Chondrocyte (in vitro differentiated cells): ENCODE data around the gene HYCC2. TPM values are rescaled to one million over a fixed set of nuclear protein-coding genes. Genes with fewer than 3 reads are reported as not detected.
A peak's percentile ranks its signal among the peaks of the same experiment; 100 is the strongest.
"Not testable (repeated sequence)": the region's sequence is repeated elsewhere in the genome, so short reads cannot be mapped to it uniquely, and the experiment has no call there.

Source experiments
- DNase-seq: peaks from one replicate; pipeline ENCODE4 v3.0.0; 2021; ENCODE audit warnings: mixed read lengths, low spot score
- H3K27ac Mint-ChIP-seq: one replicate; pipeline ENCODE4 v1.8.0; 2021; ENCODE audit warnings: mild to moderate bottlenecking, moderate library complexity, mixed read lengths; ENCODE audit not compliant: unreplicated experiment
- H3K27me3 Mint-ChIP-seq: 2 replicates; pipeline ENCODE4 v1.8.0; 2021; ENCODE audit warnings: low read depth, mixed read lengths
- H3K36me3 Mint-ChIP-seq: 2 replicates; pipeline ENCODE4 v1.8.0; 2021; ENCODE audit warnings: low read depth, mixed read lengths
- H3K4me1 Mint-ChIP-seq: 2 replicates; pipeline ENCODE4 v1.8.0; 2021; ENCODE audit warnings: low read depth, mild to moderate bottlenecking, mixed read lengths
- H3K4me3 Mint-ChIP-seq: one replicate; pipeline ENCODE4 v1.8.0; 2021; ENCODE audit warnings: mild to moderate bottlenecking, moderate library complexity, mixed read lengths; ENCODE audit not compliant: unreplicated experiment
- H3K9me3 Mint-ChIP-seq: 2 replicates; pipeline ENCODE4 v1.8.0; 2021; ENCODE audit warnings: low read depth, mixed read lengths
- long read RNA-seq: library from polyadenylated mRNA; stranded (forward); transcript quantifications from one replicate; pipeline ENCODE4 v2.0.0, GENCODE V29; 2021
- total RNA-seq: library from RNA; stranded (reverse); gene quantifications from 3 replicates; pipeline ENCODE4 v1.2.1, GENCODE V29; 2021
- TF ChIP-seq, protein P1 (sequence below): fragments of 200-600 bp; sonication (generic); IDR thresholded peaks from 2 replicates; pipeline ENCODE4 v1.5.0; 2021; ENCODE audit warnings: antibody characterized with exemption, mild to moderate bottlenecking, moderate library complexity

The HYCC2 gene
- total RNA-seq = 12.0 to 18.0 TPM (median 13.4 TPM) in 3 replicates
- long read RNA-seq, full-length matches to known transcripts = 1 of 9 reads
- long read RNA-seq, partial matches to known transcripts = 2 of 9 reads
- long read RNA-seq, other reads (novel, unspliced or antisense) = 6 of 9 reads

DNA sequence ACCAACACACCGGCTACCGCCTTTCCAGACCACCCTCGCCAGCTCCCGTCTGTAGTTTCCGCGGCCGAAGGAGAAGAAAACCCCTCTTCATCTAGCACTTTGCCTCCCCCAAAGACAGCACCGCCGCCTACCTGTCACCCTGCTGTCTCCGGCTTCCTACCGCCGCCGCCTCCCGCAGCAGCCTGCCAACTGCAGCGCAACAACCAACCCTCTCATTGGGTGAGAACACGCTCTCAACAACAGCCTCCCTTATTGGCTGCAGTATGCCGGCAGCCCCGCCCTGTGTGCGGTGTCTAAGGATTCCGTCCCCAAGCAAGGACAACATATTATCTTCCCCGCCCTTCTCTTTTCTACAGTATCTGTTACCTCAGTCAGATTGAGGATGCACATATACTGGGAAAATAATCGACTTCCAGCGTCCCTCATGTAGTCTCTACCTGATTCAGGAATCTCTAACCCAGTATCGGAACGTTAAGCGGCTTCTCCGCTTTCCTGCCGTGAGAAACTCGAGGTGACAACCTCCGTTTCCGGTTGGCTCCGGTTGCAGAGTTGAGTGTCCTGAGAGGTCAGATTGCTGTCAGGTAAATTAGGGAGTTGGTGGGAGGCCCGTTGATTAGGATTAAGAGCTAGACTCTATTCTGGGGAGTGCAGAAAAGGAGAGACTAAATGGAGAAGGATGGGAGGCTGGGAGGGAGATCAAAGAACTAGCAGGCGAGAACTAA lies at the start of gene HYCC2, which contains the start of gene NDUFB3:
HYCC2 (minus strand) TSS at position 193 of the 722 bp plus-strand sequence. CDS start 47,662 bp downstream, outside the sequence.
NDUFB3 (plus strand) TSS at position 523 of the 722 bp plus-strand sequence. CDS start 6,882 bp downstream, outside the sequence.
- Mint-ChIP-seq H3K4me3 (peak within 1 kb of the TSS; percentile 89), H3K36me3 (no peaks in the 10 kb centered on the region), H3K4me1 (peaks cover 50% of the 10 kb centered on the region), H3K27ac (peak within 1 kb of the TSS; percentile 97), H3K27me3 (no peaks in the 10 kb centered on the region), H3K9me3 (no peaks in the 10 kb centered on the region)
- TF ChIP-seq, protein P1, sequence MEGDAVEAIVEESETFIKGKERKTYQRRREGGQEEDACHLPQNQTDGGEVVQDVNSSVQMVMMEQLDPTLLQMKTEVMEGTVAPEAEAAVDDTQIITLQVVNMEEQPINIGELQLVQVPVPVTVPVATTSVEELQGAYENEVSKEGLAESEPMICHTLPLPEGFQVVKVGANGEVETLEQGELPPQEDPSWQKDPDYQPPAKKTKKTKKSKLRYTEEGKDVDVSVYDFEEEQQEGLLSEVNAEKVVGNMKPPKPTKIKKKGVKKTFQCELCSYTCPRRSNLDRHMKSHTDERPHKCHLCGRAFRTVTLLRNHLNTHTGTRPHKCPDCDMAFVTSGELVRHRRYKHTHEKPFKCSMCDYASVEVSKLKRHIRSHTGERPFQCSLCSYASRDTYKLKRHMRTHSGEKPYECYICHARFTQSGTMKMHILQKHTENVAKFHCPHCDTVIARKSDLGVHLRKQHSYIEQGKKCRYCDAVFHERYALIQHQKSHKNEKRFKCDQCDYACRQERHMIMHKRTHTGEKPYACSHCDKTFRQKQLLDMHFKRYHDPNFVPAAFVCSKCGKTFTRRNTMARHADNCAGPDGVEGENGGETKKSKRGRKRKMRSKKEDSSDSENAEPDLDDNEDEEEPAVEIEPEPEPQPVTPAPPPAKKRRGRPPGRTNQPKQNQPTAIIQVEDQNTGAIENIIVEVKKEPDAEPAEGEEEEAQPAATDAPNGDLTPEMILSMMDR = peak; percentile 62
- peak; percentile 93 for DNase-seq

DNA sequence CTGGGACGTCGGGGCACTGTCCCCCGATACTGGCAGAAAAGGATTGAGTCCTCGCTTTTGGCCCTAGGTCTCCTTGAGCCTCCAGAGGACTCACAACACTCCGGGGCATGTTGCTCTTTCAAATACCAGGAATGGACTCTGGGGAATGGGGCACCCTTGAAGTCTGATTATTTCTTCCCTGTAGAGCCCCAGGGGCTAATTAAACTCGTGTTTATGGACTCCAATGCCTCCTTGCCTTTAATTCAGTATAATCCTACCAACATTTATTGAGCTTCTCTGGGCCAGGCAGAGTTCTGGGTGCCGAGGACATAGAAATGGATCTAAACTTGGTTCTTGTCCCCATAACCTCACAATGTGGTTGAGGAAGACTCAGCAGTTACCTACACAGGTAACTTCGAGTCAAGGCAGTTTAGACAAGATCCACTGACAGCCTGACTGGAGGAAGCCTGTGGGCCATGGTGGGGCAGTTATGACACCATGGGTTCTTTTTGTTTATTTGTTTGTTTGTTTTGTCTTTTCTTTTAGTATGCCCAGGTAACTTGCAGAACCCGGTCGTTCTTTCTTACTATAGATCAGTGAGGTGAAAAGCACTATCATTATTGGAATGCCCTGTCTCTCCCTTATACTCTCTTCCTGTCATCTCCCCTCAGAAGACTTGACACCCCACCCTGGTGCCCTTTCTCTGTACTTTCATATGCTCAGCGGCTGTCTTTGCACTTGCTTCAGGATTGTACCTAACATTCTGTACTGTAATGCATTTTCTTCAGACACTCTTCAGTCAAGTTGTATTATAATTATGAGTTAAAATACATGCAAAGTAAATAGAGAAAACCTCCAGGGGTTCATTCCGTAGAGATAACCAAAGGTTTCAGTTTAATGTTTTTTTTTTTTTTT lies 47.7 kb upstream of the HYCC2 start:
- DNase-seq = no peak
- Mint-ChIP-seq H3K36me3 (no peaks in the 10 kb centered on the region), H3K27me3 (no peaks in the 10 kb centered on the region), H3K4me1 (peaks cover 38% of the 10 kb centered on the region), H3K4me3 (peak overlapping the region; percentile 92), H3K27ac (peak overlapping the region; percentile 97), H3K9me3 (no peaks in the 10 kb centered on the region)
- TF ChIP-seq, protein P1 = no peak

DNA sequence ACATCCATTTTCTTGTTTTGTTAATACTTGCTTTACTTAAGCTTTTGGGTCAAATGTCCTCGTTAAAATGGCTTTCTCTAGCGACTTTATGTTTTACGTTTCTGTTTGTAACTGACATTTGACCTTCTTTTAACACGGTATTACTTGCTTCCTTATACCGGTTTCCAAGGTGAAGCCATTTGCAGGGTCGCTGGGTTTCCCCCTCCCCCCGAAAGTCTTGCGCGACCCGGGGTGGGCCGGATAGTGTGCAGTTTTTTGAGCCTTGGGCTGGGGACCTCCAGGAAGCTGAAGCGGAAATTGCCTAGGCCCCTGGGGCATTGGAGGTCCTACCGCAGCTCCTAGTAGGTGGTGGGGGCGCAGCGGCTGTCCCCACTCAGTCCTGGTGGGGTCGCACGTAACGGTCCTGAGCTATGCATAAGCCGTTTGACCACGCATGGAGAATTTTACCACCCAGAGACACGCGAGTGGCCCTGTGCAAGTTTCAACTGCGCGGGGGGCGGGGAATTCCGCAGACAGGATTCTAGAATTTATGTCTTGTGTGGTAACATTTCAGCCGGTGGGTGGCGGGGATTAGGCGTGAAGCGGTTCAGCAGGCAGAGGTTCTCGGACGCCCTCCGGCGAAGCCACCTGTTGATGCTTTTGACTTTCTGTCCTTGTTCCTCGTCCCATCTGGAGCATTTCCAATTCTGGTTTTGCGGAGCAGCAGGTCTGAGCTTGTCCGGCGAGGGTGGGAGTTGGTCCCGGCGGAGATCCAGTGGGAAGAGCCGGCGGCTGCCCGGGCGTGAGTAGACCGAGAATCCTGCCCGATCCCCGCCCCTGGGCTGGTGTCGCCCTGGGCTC lies 46.9 kb upstream of the HYCC2 start:
- peaks cover 32% of the 10 kb centered on the region for H3K4me1 Mint-ChIP-seq
- H3K36me3 Mint-ChIP-seq = no peaks in the 10 kb centered on the region
- no peak for DNase-seq
- H3K9me3 Mint-ChIP-seq = no peaks in the 10 kb centered on the region
- peak overlapping the region; percentile 92 for H3K4me3 Mint-ChIP-seq
- no peaks in the 10 kb centered on the region for H3K27me3 Mint-ChIP-seq
- peak overlapping the region; percentile 97 for H3K27ac Mint-ChIP-seq
- TF ChIP-seq, protein P1 = peak; percentile 75

DNA sequence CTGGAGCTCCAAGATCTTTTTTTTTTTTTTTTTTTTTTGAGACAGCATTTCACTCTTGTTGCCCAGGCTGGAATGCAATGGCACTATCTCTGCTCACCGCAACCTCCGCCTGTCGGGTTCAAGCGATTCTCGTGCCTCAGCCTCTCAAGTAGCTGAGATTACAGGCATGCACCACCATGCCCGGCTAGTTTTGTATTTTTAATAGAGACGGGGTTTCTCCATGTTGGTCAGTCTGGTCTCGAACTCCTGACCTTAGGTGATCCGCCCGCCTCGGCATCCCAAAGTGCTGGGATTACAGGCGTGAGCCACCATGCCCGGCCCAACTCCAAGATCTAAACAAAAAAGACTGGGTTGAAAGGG lies 46.2 kb upstream of the HYCC2 start:
- H3K27me3 Mint-ChIP-seq, H3K9me3 Mint-ChIP-seq, DNase-seq, H3K36me3 Mint-ChIP-seq: not testable (repeated sequence)
- Mint-ChIP-seq H3K4me1 (peaks cover 32% of the 10 kb centered on the region), H3K27ac (peak overlapping the region; percentile 97), H3K4me3 (peak overlapping the region; percentile 92)

DNA sequence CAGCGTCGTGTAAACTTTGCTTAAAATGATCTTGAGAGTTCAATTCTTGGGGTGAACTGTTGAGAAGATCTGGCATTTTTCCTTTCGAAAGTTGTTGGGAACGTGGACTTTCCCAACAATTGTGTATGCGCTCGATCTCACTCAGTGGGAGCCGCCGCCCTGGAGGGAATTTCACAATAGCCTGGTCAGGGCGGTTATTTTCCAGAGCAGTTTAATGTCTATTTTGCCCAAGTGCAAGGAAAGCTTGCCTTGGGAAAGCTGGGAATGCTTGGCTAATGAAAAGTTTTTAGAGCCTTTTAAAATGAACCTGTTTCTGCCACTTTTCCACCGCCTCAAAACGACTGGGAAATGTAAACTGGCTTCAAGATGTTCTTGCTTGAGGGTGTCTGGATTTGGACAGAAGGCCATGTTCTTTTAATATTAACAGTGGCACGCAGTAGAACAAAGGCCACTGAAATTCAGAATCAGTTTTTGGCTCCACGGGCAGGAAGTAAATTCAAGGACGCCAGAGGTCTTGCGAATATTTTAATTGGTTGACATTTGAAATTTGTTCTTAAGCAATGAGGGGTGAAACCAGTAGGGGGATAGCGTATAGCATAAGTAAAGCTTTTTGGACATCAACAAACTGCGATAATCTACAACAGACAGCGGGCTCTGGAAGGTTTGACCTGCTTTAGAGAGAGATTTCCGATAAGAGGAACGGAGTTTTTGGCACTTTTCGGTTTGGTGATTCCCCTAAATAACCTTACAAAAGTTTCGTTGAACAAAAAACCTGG lies 45.7 kb upstream of the HYCC2 start:
- peak overlapping the region; percentile 97 for H3K27ac Mint-ChIP-seq
- H3K36me3 Mint-ChIP-seq = no peaks in the 10 kb centered on the region
- no peaks in the 10 kb centered on the region for H3K9me3 Mint-ChIP-seq
- H3K27me3 Mint-ChIP-seq = no peaks in the 10 kb centered on the region
- H3K4me3 Mint-ChIP-seq = peak overlapping the region; percentile 92
- H3K4me1 Mint-ChIP-seq = peaks cover 32% of the 10 kb centered on the region
- DNase-seq = no peak
- TF ChIP-seq, protein P1 = peak; percentile 45
